ENCODE measurements around the gene SEMA3G. TPM values are rescaled to one million over a fixed set of nuclear protein-coding genes. Genes with fewer than 3 reads are reported as not detected.

SEMA3G gene
- polyA plus RNA-seq, 1 donor (not counting 4 experiments of a cell fraction or from before 2014, with no cell fraction given) = 0.07 TPM

- H3K27me3 ChIP-seq (ENCODE audit: control insufficient read depth, extremely low read depth, insufficient read depth, low read length) = peaks cover 6% of the 10 kb centered on the region
- no peaks in the 10 kb centered on the region for H3K79me2 ChIP-seq (ENCODE audit: control insufficient read depth, insufficient read depth, low read length)
- H3K4me1 ChIP-seq (ENCODE audit: control insufficient read depth, extremely low read depth, insufficient read depth, low read length) = no peaks in the 10 kb centered on the region
- no peaks in the 10 kb centered on the region for H3K9me3 ChIP-seq (ENCODE audit: control insufficient read depth, low read depth, low read length)
- H3K9ac ChIP-seq (ENCODE audit: control insufficient read depth, extremely low read depth, insufficient read depth, low read length) = no peak overlapping the region
- FAIRE-seq (no peak), DNase-seq (ENCODE audit: low read depth, low spot score) (no peak)
- H2AFZ ChIP-seq (ENCODE audit: control insufficient read depth, low read length) = no peak overlapping the region
- H3K4me3 ChIP-seq (ENCODE audit: control insufficient read depth in 2 of 3, extremely low read depth in 1 of 3, insufficient read depth in 2 of 3, low read depth in 1 of 3, low read length in 3 of 3) = no peak overlapping the region
- no peak for TF ChIP-seq EZH2 (IDR thresholded peaks at IDR 0.05; ENCODE audit: low read length)
- no peaks in the 10 kb centered on the region for H3K9me1 ChIP-seq (ENCODE audit: control insufficient read depth, extremely low read depth, insufficient read depth, low read length)
- H3K36me3 ChIP-seq (ENCODE audit: control insufficient read depth in 2 of 2, extremely low read depth in 1 of 2, insufficient read depth in 2 of 2, low read length in 2 of 2) = peaks cover 5 to 15% of the 10 kb centered on the region in 2 experiments
- H3K27ac ChIP-seq (ENCODE audit: control insufficient read depth, insufficient read depth, low read length) = no peak overlapping the region
- no peaks in the 10 kb centered on the region for H4K20me1 ChIP-seq (ENCODE audit: control insufficient read depth, extremely low read depth, insufficient read depth, low read length)
- no peak overlapping the region for H3K4me2 ChIP-seq (ENCODE audit: control insufficient read depth, extremely low read depth, insufficient read depth, low read depth, low read length)
- dilution Hi-C loops (cut with MboI; ENCODE audit: extremely low pct_ligation_motif_present, low sequenced_read_pairs) = no loop called here
These were observed 48.6 kb downstream of the SEMA3G start for GRCh38 chr3:52396011-52396906.

- Histone ChIP-seq H3K9ac (ENCODE audit: control insufficient read depth, extremely low read depth, insufficient read depth, low read length) (no peak overlapping the region), H3K36me3 (ENCODE audit: control insufficient read depth in 2 of 2, extremely low read depth in 1 of 2, insufficient read depth in 2 of 2, low read length in 2 of 2) (peaks cover 1 to 8% of the 10 kb centered on the region in 2 experiments), H3K4me2 (ENCODE audit: control insufficient read depth, extremely low read depth, insufficient read depth, low read depth, low read length) (no peak overlapping the region), H3K4me1 (ENCODE audit: control insufficient read depth, extremely low read depth, insufficient read depth, low read length) (no peaks in the 10 kb centered on the region), H3K9me3 (ENCODE audit: control insufficient read depth, low read depth, low read length) (no peaks in the 10 kb centered on the region), H3K9me1 (ENCODE audit: control insufficient read depth, extremely low read depth, insufficient read depth, low read length) (no peaks in the 10 kb centered on the region), H2AFZ (ENCODE audit: control insufficient read depth, low read length) (no peak overlapping the region), H4K20me1 (ENCODE audit: control insufficient read depth, extremely low read depth, insufficient read depth, low read length) (no peaks in the 10 kb centered on the region), H3K27me3 (ENCODE audit: control insufficient read depth, extremely low read depth, insufficient read depth, low read length) (peaks cover 7% of the 10 kb centered on the region), H3K4me3 (ENCODE audit: control insufficient read depth in 2 of 3, extremely low read depth in 1 of 3, insufficient read depth in 2 of 3, low read depth in 1 of 3, low read length in 3 of 3) (no peak overlapping the region), H3K27ac (ENCODE audit: control insufficient read depth, insufficient read depth, low read length) (no peak overlapping the region), H3K79me2 (ENCODE audit: control insufficient read depth, insufficient read depth, low read length) (no peaks in the 10 kb centered on the region)
- FAIRE-seq (no peak), DNase-seq (ENCODE audit: low read depth, low spot score) (no peak)
- TF ChIP-seq EZH2 (IDR thresholded peaks at IDR 0.05; ENCODE audit: low read length) (no peak), CTCF (optimal IDR thresholded peaks at IDR 0.05 in 1 of 3, IDR thresholded peaks at IDR 0.05 in 1 of 3, conservative IDR thresholded peaks at IDR 0.05 in 1 of 3; ENCODE audit: extremely low read depth in 1 of 3, insufficient read depth in 2 of 3, low read length in 3 of 3) (no peak)
- dilution Hi-C loops (cut with MboI; ENCODE audit: extremely low pct_ligation_motif_present, low sequenced_read_pairs) = no loop called here
These were observed 49.4 kb downstream of the SEMA3G start for GRCh38 chr3:52395503-52395865.
